Measurements from ENCODE around the gene TFDP1.

Gene TFDP1

DNA sequence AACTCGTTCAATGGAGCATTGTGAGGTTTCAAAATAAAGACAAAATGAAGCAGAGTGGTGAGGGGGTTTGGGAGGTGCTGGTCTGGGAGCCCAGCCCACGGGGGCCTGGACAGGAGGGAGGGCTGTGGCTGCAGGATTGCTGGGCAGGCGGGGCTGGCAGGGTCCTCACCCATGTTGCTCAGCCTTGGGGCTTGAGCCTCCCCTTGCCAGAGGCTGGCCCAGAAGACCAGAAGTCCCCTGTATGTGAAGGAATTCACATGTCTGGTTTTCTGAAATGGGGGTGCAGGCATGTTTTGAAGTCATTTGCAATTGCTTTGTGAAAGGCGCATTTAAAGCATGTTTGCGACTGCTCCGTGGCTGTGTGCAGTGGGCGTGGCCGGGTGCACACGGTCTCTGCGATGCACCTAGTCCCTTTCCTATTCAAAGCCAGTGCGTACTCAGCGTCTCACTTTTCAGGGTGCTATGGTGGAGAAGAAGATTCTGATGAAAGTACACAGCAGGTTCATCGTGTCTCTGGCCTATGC is 84.7 kb downstream of the TFDP1 start:
- DNase-seq: no peak

DNA sequence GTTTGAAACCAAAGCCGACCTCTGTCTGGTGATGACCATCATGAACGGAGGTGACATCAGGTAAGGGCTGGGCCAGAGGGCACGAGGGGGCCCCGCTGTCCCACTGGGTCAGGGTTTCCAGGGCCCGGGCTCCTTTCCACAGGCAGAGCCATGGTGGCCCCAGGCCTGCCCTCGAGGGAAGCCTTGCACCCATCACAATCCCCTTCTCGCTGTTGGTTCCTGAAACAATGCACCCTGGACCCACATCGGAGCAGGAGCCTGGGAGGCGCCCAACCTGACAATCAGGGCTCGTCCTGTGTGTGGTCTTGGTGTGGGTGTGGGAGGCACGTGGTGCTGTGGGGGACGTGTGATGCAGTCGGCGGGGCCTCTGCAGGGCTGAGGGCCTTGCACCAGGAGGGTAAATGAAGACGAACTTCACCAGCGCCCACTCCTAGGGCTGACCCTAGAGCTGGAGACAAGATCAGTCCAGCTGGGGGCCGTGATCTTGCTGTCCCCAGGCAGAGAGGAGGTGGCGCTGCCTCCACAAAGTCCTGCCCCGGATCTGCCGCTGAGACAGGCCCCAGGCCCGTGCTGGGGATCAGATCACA is 85.3 kb downstream of the TFDP1 start:
- no peak for DNase-seq

DNA sequence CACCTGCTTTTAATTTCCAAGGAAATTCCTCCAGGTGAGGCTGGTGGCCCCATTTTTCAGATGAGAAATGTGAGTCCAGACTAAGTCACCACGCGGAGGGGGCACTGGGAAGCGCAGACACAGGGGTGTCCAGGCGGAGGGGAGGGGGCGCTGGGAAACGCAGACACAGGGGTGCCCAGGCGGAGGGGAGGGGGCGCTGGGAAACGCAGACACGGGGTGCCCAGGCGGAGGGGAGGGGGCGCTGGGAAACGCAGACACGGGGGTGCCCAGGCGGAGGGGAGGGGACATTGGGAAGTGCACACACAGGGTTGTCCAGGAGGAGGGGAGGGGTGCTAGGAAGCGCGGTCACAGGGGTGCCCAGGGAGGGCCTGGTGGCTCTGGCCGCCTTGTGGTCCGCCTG is 86.0 kb downstream of the TFDP1 start:
- DNase-seq: no peak

DNA sequence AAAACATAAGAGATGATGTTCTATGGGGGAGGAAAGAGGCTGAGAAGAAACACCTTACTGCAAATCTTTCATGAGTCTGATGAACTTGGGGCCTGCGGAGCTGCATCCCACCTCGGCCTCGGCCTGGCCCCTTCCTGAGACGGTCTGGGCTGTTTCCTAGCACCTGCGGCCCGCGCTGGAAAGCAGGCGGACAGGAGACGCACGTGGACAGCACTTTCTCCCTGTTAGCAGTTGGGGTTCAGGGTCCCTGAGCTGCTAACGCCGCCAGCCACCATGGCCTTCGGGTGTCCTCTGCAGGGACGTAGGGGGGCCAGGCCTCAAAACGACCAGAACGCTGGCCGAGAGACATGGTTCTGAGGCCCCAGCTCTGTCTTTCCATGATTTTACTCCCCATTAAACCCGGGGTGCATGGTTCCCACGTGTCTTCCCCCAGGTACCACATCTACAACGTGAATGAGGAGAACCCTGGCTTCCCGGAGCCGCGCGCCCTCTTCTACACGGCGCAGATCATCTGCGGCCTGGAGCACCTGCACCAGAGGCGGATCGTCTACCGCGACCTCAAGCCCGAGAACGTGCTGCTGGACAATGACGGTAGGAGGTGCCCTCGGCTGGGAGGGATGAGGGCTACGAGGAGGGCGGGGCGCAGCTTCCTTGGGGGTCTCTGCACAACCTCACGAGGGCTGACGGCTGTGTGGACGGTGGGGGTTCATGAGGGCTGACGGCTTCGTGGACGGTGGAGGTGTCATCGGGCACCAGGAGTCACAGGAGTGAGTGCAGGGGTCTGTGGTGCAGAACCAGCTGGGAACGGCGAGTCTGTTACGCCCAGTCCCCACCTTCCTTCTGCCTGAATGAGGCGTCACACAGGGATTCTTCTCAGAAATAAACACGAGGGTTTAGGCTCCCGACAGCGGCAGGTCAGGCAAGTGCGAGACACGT is 86.8 kb downstream of the TFDP1 start:
- DNase-seq: no peak

DNA sequence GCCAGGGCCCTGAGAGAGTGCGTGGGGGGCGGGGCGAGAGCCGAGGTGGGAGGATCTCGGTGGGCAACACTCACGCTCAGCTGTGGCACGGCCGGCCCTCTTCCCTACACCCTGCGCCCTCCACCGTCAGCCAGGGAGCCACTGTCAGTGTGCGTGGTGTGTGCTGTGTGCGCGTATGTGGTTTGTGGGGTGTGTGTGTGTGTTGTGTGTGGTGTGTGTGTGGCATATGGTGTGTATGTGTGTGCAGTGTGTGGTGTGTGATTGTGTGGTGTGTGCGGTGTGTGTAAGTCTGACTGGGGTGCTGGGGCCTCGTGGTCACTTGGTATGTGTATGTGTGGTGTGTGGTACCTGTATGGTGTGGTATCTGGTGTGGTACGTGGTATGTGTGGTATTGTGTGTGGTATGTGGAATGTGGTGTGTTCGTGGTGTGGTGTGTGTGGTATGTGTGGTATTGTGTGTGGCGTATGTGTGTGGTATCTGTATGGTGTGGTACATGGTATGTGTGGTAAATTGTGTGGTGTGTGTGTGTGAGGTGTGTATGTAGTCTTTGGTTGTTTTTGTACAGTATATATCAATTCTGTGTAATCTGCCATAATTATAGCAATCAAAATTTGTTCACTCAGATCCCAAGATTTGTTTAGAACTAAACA is 87.6 kb downstream of the TFDP1 start:
- no peak for DNase-seq
